ENCODE data around the gene HEG1.

- TF ChIP-seq CTCF (IDR thresholded peaks at IDR 0.05) = no peak
- no peak for TF ChIP-seq POLR2A (IDR thresholded peaks at IDR 0.05)
Measured at GRCh38 chr3:125028657-125029056, 27.1 kb downstream of the HEG1 start.

Measured in Peyer's patch (tissue), 4 donors.